ENCODE measurements around the gene ZNF580. TPM values are rescaled to one million over a fixed set of nuclear protein-coding genes. Genes with fewer than 3 reads are reported as not detected.

The ZNF580 gene
- total RNA-seq, 5 donors from 2014 or later (not counting 1 experiment from before 2014, with no cell fraction given) = 44.6 to 116 (median 94.2) TPM

- Histone ChIP-seq H3K4me1 (ENCODE audit: control insufficient read depth in 1 of 2, extremely low read depth in 1 of 2, insufficient read depth in 2 of 2, low read length in 2 of 2) (peaks cover 4 to 55% of the 10 kb centered on the region in 2 experiments), H3K27ac (ENCODE audit: low read length) (no peak overlapping the region), H3K36me3 (ENCODE audit: control insufficient read depth in 2 of 2, extremely low read depth in 1 of 2, insufficient read depth in 1 of 2, low read length in 1 of 2) (peaks cover 31 to 78% of the 10 kb centered on the region in 2 donors), H3K27me3 (replicated peaks in 1 of 2; ENCODE audit: control insufficient read depth in 2 of 2, extremely low read depth in 1 of 2, insufficient read depth in 2 of 2, low read length in 1 of 2) (no peaks in the 10 kb centered on the region), H3K9me3 (no peaks in the 10 kb centered on the region), H3K4me3 (ENCODE audit: control insufficient read depth in 1 of 2, extremely low read depth in 1 of 2, low read length in 1 of 2) (no peak overlapping the region)
- H3K4me1 Mint-ChIP-seq = peaks cover 35 to 57% (median 55%) of the 10 kb centered on the region in 3 donors
- no peaks in the 10 kb centered on the region for H3K9me3 Mint-ChIP-seq
- WGBS (ENCODE audit: insufficient coverage) = 93% methylated on average over 3 of the region's 9 CpGs
- DNase-seq = no peak
- no peak overlapping the region for H3K27ac Mint-ChIP-seq
- H3K36me3 Mint-ChIP-seq = peaks cover 41% of the 10 kb centered on the region
- H3K27me3 Mint-ChIP-seq = no peaks in the 10 kb centered on the region
- CTCF ChIA-PET = no interaction called here
- POLR2A ChIA-PET = no interaction called here
- no peak for ATAC-seq (replicated peaks in 1 of 4)
- H3K4me3 Mint-ChIP-seq = no peak overlapping the region
Observed at GRCh38 chr19:55681131-55682092, 40.6 kb downstream of the ZNF580 start.

GRCh38 chr19:55683449-55684261 lies 42.9 kb downstream of the ZNF580 start:
- no peak for DNase-seq
- no peak overlapping the region for H3K4me3 Mint-ChIP-seq
- H3K9me3 ChIP-seq = no peaks in the 10 kb centered on the region
- no peak for ATAC-seq (replicated peaks in 1 of 4)
- peaks cover 13 to 40% (median 39%) of the 10 kb centered on the region in 3 donors for H3K4me1 Mint-ChIP-seq
- peaks cover 33 to 83% of the 10 kb centered on the region in 2 donors for H3K36me3 ChIP-seq (ENCODE audit: control insufficient read depth in 2 of 2, extremely low read depth in 1 of 2, insufficient read depth in 1 of 2, low read length in 1 of 2)
- peaks cover 0 to 47% of the 10 kb centered on the region in 2 experiments for H3K4me1 ChIP-seq (ENCODE audit: control insufficient read depth in 1 of 2, extremely low read depth in 1 of 2, insufficient read depth in 2 of 2, low read length in 2 of 2)
- H3K27me3 ChIP-seq (replicated peaks in 1 of 2; ENCODE audit: control insufficient read depth in 2 of 2, extremely low read depth in 1 of 2, insufficient read depth in 2 of 2, low read length in 1 of 2) = no peaks in the 10 kb centered on the region
- H3K27ac Mint-ChIP-seq = no peak overlapping the region
- 96% methylated on average over 10 of the region's 22 CpGs for WGBS (ENCODE audit: insufficient coverage)
- ChIA-PET POLR2A (no interaction called here), CTCF (interaction anchor here in 1 of 2 donors (0.6 kb wide), 1 partner anchor 10 kb away, joined by 3 read pairs; no protein-coding TSS in a partner anchor)
- H3K27me3 Mint-ChIP-seq = no peaks in the 10 kb centered on the region
- no peaks in the 10 kb centered on the region for H3K9me3 Mint-ChIP-seq
- H3K4me3 ChIP-seq (ENCODE audit: control insufficient read depth in 1 of 2, extremely low read depth in 1 of 2, low read length in 1 of 2) = no peak overlapping the region
- H3K36me3 Mint-ChIP-seq = peaks cover 29% of the 10 kb centered on the region
- no peak overlapping the region for H3K27ac ChIP-seq (ENCODE audit: low read length)

GRCh38 chr19:55684946-55685681 lies 44.3 kb downstream of the ZNF580 start:
- H3K27me3 ChIP-seq (replicated peaks in 1 of 2; ENCODE audit: control insufficient read depth in 2 of 2, extremely low read depth in 1 of 2, insufficient read depth in 2 of 2, low read length in 1 of 2) = no peaks in the 10 kb centered on the region
- H3K4me3 ChIP-seq (ENCODE audit: control insufficient read depth in 1 of 2, extremely low read depth in 1 of 2, low read length in 1 of 2) = no peak overlapping the region
- no peak overlapping the region for H3K27ac ChIP-seq (ENCODE audit: low read length)
- H3K27ac Mint-ChIP-seq = no peak overlapping the region
- no peak overlapping the region for H3K4me3 Mint-ChIP-seq
- H3K4me1 Mint-ChIP-seq = peaks cover 4 to 26% (median 26%) of the 10 kb centered on the region in 3 donors
- ChIA-PET CTCF (no interaction called here), POLR2A (no interaction called here)
- H3K4me1 ChIP-seq (ENCODE audit: control insufficient read depth in 1 of 2, extremely low read depth in 1 of 2, insufficient read depth in 2 of 2, low read length in 2 of 2) = peaks cover 0 to 32% of the 10 kb centered on the region in 2 experiments
- H3K9me3 Mint-ChIP-seq = no peaks in the 10 kb centered on the region
- H3K36me3 ChIP-seq (ENCODE audit: control insufficient read depth in 2 of 2, extremely low read depth in 1 of 2, insufficient read depth in 1 of 2, low read length in 1 of 2) = peaks cover 29 to 83% of the 10 kb centered on the region in 2 donors
- WGBS (ENCODE audit: insufficient coverage) = 97% methylated on average over 58 of the region's 60 CpGs
- no peak for ATAC-seq (replicated peaks in 1 of 4)
- DNase-seq = no peak
- H3K9me3 ChIP-seq = no peaks in the 10 kb centered on the region
- H3K36me3 Mint-ChIP-seq = peaks cover 29% of the 10 kb centered on the region
- no peaks in the 10 kb centered on the region for H3K27me3 Mint-ChIP-seq

DNA sequence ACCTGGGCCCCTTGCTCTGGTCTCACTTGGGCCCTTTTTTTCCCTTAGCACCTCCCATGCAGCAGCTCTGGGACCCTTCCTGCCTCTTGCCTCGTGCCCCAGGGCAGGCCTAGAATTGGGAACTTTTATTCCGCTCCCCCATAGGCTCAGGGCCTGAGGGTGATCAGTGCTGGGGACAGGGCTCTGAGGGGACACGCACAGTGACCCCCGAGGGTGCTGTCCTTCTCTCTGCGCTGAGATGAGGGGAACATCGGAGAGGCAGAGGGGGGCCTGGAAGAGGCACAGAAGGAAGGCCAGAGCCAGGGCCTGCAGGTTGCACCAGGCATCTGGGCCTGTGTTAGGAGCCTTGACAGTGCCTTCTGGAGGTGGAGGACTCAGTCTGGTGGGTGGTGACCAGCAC lies 45.0 kb downstream of the ZNF580 start:
- no peak overlapping the region for H3K27ac Mint-ChIP-seq
- peaks cover 36 to 83% of the 10 kb centered on the region in 2 donors for H3K36me3 ChIP-seq (ENCODE audit: control insufficient read depth in 2 of 2, extremely low read depth in 1 of 2, insufficient read depth in 1 of 2, low read length in 1 of 2)

DNA sequence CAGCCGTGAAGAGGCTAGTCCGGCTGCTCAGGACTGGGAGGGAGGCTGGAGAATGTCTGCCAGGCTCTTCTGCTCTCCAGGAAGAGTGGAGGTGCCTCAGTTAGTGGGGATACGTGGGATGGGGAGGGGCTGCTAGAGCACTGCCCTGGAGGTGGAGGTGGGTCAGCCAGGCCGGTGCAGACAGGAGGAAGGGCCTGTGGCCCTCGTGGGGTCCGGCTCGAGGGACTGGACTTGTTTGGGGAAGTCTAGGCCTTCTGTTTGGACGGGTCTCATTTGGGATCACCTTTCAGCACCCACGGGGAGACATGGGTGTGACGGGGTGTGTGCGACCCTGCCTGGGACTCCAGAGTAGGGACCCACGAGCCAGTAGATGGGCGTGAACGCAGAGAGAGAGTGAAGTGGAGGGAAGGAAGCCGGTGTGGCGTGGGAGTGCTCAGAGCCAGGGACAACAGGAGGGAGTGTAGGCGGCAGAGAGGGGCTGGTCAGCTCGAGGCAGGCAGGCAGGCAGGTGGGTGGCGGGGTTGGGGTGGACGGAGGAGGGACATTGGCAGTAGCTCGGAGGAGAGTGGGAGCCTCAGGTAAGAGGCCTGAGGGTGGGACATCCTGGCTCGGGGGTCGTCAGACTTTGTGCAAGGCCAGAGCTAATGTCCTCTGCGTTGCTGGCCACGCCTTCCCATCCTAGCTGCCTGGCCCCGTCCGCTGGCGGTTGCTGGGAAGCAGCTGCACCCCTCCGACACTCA lies 45.7 kb downstream of the ZNF580 start:
- Histone ChIP-seq H3K36me3 (ENCODE audit: control insufficient read depth in 2 of 2, extremely low read depth in 1 of 2, insufficient read depth in 1 of 2, low read length in 1 of 2) (peaks cover 38 to 80% of the 10 kb centered on the region in 2 donors), H3K4me1 (ENCODE audit: control insufficient read depth in 1 of 2, extremely low read depth in 1 of 2, insufficient read depth in 2 of 2, low read length in 2 of 2) (peaks cover 0 to 21% of the 10 kb centered on the region in 2 experiments), H3K27me3 (replicated peaks in 1 of 2; ENCODE audit: control insufficient read depth in 2 of 2, extremely low read depth in 1 of 2, insufficient read depth in 2 of 2, low read length in 1 of 2) (no peaks in the 10 kb centered on the region), H3K27ac (ENCODE audit: low read length) (no peak overlapping the region), H3K9me3 (no peaks in the 10 kb centered on the region), H3K4me3 (ENCODE audit: control insufficient read depth in 1 of 2, extremely low read depth in 1 of 2, low read length in 1 of 2) (no peak overlapping the region)
- no peak overlapping the region for H3K27ac Mint-ChIP-seq
- ChIA-PET CTCF (no interaction called here), POLR2A (no interaction called here)
- no peaks in the 10 kb centered on the region for H3K9me3 Mint-ChIP-seq
- no peak overlapping the region for H3K4me3 Mint-ChIP-seq
- no peaks in the 10 kb centered on the region for H3K27me3 Mint-ChIP-seq
- ATAC-seq (replicated peaks in 1 of 4) (no peak), DNase-seq (no peak)
- peaks cover 4 to 19% (median 17%) of the 10 kb centered on the region in 3 donors for H3K4me1 Mint-ChIP-seq
- WGBS (ENCODE audit: insufficient coverage) = 95% methylated on average over 28 of the region's 29 CpGs
- peaks cover 26% of the 10 kb centered on the region for H3K36me3 Mint-ChIP-seq

More for the DNA sequence above, 45.0 kb downstream of the ZNF580 start:
- H3K9me3 ChIP-seq = no peaks in the 10 kb centered on the region
- CTCF ChIA-PET = no interaction called here
- peaks cover 0 to 26% of the 10 kb centered on the region in 2 experiments for H3K4me1 ChIP-seq (ENCODE audit: control insufficient read depth in 1 of 2, extremely low read depth in 1 of 2, insufficient read depth in 2 of 2, low read length in 2 of 2)
- Mint-ChIP-seq H3K4me3 (no peak overlapping the region), H3K27me3 (no peaks in the 10 kb centered on the region), H3K9me3 (no peaks in the 10 kb centered on the region), H3K36me3 (peaks cover 26% of the 10 kb centered on the region), H3K4me1 (peaks cover 4 to 20% (median 19%) of the 10 kb centered on the region in 3 donors)
- H3K27me3 ChIP-seq (replicated peaks in 1 of 2; ENCODE audit: control insufficient read depth in 2 of 2, extremely low read depth in 1 of 2, insufficient read depth in 2 of 2, low read length in 1 of 2) = no peaks in the 10 kb centered on the region
- POLR2A ChIA-PET = no interaction called here
- DNase-seq (no peak), ATAC-seq (replicated peaks in 1 of 4) (no peak)
- no peak overlapping the region for H3K4me3 ChIP-seq (ENCODE audit: control insufficient read depth in 1 of 2, extremely low read depth in 1 of 2, low read length in 1 of 2)
- 93% methylated on average over 5 of the region's 6 CpGs for WGBS (ENCODE audit: insufficient coverage)
- H3K27ac ChIP-seq (ENCODE audit: low read length) = no peak overlapping the region

Measured in T-cell (primary cell).